Measurements from ENCODE around the gene ASTL. TPM values are rescaled to one million over a fixed set of nuclear protein-coding genes. Genes with fewer than 3 reads are reported as not detected.

The ASTL gene
- total and polyA plus RNA-seq, 2 experiments from 2014 or later, result not detected

DNA sequence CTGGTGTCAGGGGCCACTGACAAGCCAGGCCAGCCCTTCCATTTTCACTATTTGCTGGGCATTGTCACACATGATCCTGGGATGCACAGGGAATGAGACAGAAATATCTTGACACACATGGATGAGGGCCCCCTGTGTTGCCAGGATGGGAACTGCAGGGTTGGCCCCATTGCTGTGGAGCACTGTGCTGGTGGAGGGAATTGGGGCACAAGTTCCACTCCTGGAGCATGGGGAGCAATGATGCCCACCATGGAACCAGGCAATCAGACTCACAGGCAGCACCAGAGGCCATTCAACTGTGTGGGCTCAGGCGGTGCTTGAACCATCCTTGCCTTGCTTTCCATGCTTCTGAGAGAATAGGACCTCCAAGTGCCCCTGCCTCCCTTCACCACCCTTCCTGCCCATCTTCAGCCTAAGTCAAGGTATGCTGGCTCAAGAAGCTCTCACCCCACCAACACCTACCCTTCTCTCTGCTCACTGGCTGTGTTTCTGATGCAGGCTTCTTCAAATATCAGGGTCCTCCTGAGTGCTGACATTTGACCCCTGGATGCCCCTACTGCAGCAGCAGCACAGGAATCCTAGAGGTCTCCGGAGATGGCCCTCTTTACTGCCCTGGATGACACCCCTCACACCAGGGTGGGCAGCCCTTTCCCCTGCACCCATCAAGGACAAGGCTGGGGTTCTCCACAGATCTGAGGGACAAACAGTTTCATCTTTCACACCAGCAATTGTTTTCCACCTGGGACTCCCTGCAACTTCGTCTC lies 33.0 kb downstream of the ASTL start:
- no peak overlapping the region for H3K27ac ChIP-seq
- H3K27me3 ChIP-seq, result no peaks in the 10 kb centered on the region
- DNase-seq (ENCODE audit: low read depth in 1 of 2, low spot score in 1 of 2), result no peak
- H3K9me3 ChIP-seq (ENCODE audit: low read depth), result no peaks in the 10 kb centered on the region
- no peak overlapping the region for H3K4me3 ChIP-seq
- H3K4me1 ChIP-seq (ENCODE audit: low read depth), result peaks cover 60% of the 10 kb centered on the region
- no peaks in the 10 kb centered on the region for H3K36me3 ChIP-seq
- TF ChIP-seq, protein P1, sequence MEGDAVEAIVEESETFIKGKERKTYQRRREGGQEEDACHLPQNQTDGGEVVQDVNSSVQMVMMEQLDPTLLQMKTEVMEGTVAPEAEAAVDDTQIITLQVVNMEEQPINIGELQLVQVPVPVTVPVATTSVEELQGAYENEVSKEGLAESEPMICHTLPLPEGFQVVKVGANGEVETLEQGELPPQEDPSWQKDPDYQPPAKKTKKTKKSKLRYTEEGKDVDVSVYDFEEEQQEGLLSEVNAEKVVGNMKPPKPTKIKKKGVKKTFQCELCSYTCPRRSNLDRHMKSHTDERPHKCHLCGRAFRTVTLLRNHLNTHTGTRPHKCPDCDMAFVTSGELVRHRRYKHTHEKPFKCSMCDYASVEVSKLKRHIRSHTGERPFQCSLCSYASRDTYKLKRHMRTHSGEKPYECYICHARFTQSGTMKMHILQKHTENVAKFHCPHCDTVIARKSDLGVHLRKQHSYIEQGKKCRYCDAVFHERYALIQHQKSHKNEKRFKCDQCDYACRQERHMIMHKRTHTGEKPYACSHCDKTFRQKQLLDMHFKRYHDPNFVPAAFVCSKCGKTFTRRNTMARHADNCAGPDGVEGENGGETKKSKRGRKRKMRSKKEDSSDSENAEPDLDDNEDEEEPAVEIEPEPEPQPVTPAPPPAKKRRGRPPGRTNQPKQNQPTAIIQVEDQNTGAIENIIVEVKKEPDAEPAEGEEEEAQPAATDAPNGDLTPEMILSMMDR (IDR thresholded peaks at IDR 0.05; ENCODE audit: low read depth, low read length), result no peak

DNA sequence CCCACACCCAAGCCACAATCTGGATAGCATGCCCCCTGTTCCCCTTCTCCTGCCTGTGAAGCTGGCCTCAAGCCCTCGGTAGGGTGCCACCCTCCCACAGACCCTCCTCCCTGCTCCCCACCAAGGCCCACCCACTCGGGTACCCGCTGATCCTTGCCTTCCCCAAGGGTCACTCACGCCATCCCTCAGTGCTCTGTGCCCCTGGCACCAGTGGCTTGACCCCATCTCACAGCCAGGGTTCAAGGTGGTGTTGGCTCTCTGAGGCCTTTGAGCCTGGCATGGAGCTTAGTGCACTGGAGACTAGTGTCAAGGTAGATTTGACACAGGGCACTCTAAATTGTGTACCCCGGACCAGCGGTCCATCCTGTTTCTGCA lies 33.8 kb downstream of the ASTL start:
- Histone ChIP-seq H3K4me1 (ENCODE audit: low read depth) (peaks cover 52% of the 10 kb centered on the region), H3K36me3 (no peaks in the 10 kb centered on the region), H3K4me3 (no peak overlapping the region), H3K27ac (peak overlapping the region; percentile 90), H3K27me3 (no peaks in the 10 kb centered on the region), H3K9me3 (ENCODE audit: low read depth) (no peaks in the 10 kb centered on the region)
- no peak for DNase-seq (ENCODE audit: low read depth in 1 of 2, low spot score in 1 of 2)
- TF ChIP-seq, protein P1 (IDR thresholded peaks at IDR 0.05; ENCODE audit: low read depth, low read length), result no peak

DNA sequence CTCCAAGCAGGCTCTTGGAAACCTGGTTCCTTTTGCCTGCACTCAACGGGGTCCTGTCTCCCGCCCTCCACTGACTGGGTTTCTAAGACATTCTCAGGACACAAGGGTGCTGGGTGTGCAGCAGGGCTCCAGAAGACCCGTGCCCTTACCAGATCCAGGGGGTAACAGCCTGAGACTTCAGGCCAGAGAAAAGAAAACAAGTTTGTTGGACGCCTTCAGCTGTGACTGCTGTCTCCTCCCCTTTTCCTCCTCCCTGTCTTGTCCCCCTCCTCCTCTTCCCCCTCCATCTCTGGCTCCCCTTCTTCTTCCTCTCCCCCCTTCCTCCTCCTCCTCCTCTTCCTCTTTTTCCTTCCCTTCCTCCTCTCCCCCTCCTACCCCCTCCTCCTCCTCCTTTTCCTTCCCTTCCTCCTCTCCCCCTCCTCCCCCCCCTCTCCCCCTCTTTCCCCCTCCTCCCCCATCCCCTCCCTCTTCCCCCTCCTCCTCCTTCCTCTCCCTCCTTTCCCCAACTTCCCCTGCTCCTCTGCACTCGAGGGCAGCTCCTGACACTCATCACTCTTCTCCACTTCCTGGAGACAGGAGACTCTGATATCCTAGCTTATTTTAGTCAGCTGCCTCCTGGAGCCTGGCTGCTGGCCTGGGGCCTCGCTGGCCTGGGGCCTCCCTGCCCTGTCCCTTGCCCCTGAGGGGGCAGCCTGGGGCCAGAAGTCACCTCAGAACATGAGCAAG lies 34.4 kb downstream of the ASTL start:
- H3K36me3 ChIP-seq, result no peaks in the 10 kb centered on the region
- peak overlapping the region; percentile 90 for H3K27ac ChIP-seq

DNA sequence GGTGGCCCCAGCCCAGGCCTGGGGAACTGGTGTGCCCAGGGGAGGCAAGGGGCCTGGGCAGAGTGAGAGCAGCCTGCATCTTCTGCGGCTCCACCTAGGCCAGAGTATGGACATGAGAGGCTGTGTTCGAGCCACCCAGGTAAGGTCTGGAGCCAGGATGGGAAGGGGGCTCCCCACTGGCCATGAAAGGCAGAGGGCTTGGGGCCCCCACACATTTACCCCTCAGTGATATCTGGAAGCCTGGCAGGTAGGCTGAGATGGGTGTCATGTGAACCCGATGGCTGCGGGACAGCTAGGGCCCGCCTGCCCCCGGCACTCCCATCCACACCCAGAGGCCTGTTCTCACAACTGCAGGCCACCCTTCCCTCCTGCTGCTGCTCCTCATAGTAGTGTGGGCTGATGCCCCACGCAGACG lies 35.1 kb downstream of the ASTL start:
- TF ChIP-seq, protein P1 (IDR thresholded peaks at IDR 0.05; ENCODE audit: low read depth, low read length), result no peak
- no peaks in the 10 kb centered on the region for H3K27me3 ChIP-seq
- no peaks in the 10 kb centered on the region for H3K36me3 ChIP-seq
- H3K9me3 ChIP-seq (ENCODE audit: low read depth), result no peaks in the 10 kb centered on the region
- no peak for DNase-seq (ENCODE audit: low read depth in 1 of 2, low spot score in 1 of 2)
- peaks cover 55% of the 10 kb centered on the region for H3K4me1 ChIP-seq (ENCODE audit: low read depth)
- peak overlapping the region; percentile 76 for H3K27ac ChIP-seq
- no peak overlapping the region for H3K4me3 ChIP-seq

More for the DNA sequence above, 34.4 kb downstream of the ASTL start:
- peaks cover 54% of the 10 kb centered on the region for H3K4me1 ChIP-seq (ENCODE audit: low read depth)
- H3K27me3 ChIP-seq, result no peaks in the 10 kb centered on the region
- TF ChIP-seq, protein P1 (IDR thresholded peaks at IDR 0.05; ENCODE audit: low read depth, low read length), result no peak
- H3K4me3 ChIP-seq, result no peak overlapping the region
- no peaks in the 10 kb centered on the region for H3K9me3 ChIP-seq (ENCODE audit: low read depth)
- DNase-seq (ENCODE audit: low read depth in 1 of 2, low spot score in 1 of 2), result peak in 1 of 2 donors; percentile 13

DNA sequence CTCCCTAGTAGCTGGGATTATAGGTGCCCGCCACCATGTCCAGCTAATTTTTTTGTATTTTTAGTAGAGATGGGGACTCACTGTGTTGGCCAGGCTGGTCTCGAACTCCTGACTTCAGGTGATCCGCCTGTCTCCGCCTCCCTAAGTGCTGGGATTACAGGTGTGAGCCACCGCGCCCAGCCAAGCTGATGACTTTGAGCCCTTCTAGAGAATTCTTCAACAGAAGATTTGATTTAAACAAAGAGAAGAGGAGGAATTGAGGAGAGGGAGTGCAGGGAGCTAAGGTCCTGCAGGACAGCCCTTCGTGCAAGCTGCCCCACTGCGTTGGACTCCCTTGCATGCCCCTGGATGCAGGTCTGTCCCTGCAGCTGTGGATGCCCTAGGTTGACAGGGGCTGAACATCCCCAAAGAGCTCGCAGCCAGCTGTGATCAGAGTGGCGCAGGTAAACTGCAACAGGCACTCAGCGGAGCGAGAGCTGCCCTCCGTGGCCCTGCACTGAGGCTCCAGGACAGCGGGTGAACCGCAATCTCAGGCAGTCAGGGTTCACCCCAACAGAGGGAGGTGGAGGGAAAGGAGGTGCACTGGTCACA lies 35.6 kb downstream of the ASTL start:
- no peaks in the 10 kb centered on the region for H3K27me3 ChIP-seq
- TF ChIP-seq, protein P1 (IDR thresholded peaks at IDR 0.05; ENCODE audit: low read depth, low read length), result no peak
- DNase-seq (ENCODE audit: low read depth in 1 of 2, low spot score in 1 of 2), result no peak
- no peaks in the 10 kb centered on the region for H3K9me3 ChIP-seq (ENCODE audit: low read depth)
- H3K36me3 ChIP-seq, result no peaks in the 10 kb centered on the region
- no peak overlapping the region for H3K4me3 ChIP-seq
- peaks cover 50% of the 10 kb centered on the region for H3K4me1 ChIP-seq (ENCODE audit: low read depth)
- H3K27ac ChIP-seq, result peak overlapping the region; percentile 76
